HG03457 (cell line): ENCODE measurements around the gene SH3D19.
"Not testable (repeated sequence)": the region's sequence is repeated elsewhere in the genome, so short reads cannot be mapped to it uniquely, and the experiment has no call there.

Experiments used
- ATAC-seq: cut with Tn5 transposase; IDR thresholded peaks from one replicate; pipeline ENCODE4 v1.9.1; 2021; ENCODE audit warnings: moderate number of reproducible peaks; ENCODE audit not compliant: unreplicated experiment

Gene SH3D19

GRCh38 chr4:151276787-151277562 lies 48.4 kb downstream of the SH3D19 start, which contains the start of gene PRSS48:
TSS of gene PRSS48 (plus strand) at chr4:151277161. CDS start at chr4:151277173, 12 bp downstream.
- no peak for ATAC-seq

GRCh38 chr4:151268905-151269304 lies 56.5 kb downstream of the SH3D19 start:
- not testable (repeated sequence) for ATAC-seq

- no peak for ATAC-seq
These were observed 57.4 kb downstream of the SH3D19 start for GRCh38 chr4:151267822-151268535.

GRCh38 chr4:151267104-151267503 lies 58.3 kb downstream of the SH3D19 start:
- ATAC-seq = no peak

GRCh38 chr4:151266497-151266896 lies 58.9 kb downstream of the SH3D19 start:
- no peak for ATAC-seq

GRCh38 chr4:151263455-151263854 lies 62.0 kb downstream of the SH3D19 start:
- ATAC-seq = no peak

- ATAC-seq = no peak
These were observed 64.9 kb downstream of the SH3D19 start for GRCh38 chr4:151260526-151260925.

- no peak for ATAC-seq
These were observed 65.7 kb downstream of the SH3D19 start for GRCh38 chr4:151259752-151260151.

GRCh38 chr4:151257704-151258103 lies 67.7 kb downstream of the SH3D19 start:
- no peak for ATAC-seq

GRCh38 chr4:151256134-151256533 lies 69.3 kb downstream of the SH3D19 start:
- no peak for ATAC-seq

- ATAC-seq = not testable (repeated sequence)
These were observed 69.7 kb downstream of the SH3D19 start for GRCh38 chr4:151255680-151256079.

GRCh38 chr4:151255226-151255625 lies 70.2 kb downstream of the SH3D19 start:
- ATAC-seq = not testable (repeated sequence)

GRCh38 chr4:151251603-151252304 lies 73.7 kb downstream of the SH3D19 start:
- ATAC-seq = no peak

- no peak for ATAC-seq
These were observed 74.7 kb downstream of the SH3D19 start for GRCh38 chr4:151250706-151251105.

GRCh38 chr4:151248519-151248918 lies 76.9 kb downstream of the SH3D19 start:
- ATAC-seq = no peak

GRCh38 chr4:151247395-151247794 lies 78.0 kb downstream of the SH3D19 start:
- ATAC-seq = no peak

- ATAC-seq = no peak
These were observed 78.7 kb downstream of the SH3D19 start for GRCh38 chr4:151246742-151247141.

- ATAC-seq = no peak
These were observed 83.1 kb downstream of the SH3D19 start for GRCh38 chr4:151242305-151242704.

- no peak for ATAC-seq
These were observed 85.8 kb downstream of the SH3D19 start for GRCh38 chr4:151239608-151240007.

GRCh38 chr4:151238477-151238876 lies 86.9 kb downstream of the SH3D19 start:
- ATAC-seq = no peak

GRCh38 chr4:151236036-151236435 lies 89.4 kb downstream of the SH3D19 start:
- ATAC-seq = no peak

- not testable (repeated sequence) for ATAC-seq
These were observed 90.0 kb downstream of the SH3D19 start for GRCh38 chr4:151235373-151235772.
